Gastroesophageal sphincter (tissue), 2 donors: ENCODE measurements around the gene EEFSEC.

ENCODE experiments used
- EP300 ChIP-seq: sonication (generic); formaldehyde crosslinking; IDR thresholded peaks from one replicate; pipeline ENCODE4 v1.6.1; 2017; ENCODE audit warnings: antibody characterized with exemption, mild to moderate bottlenecking
- POLR2A ChIP-seq, 2 donors: fragments of 450-650 bp; IDR thresholded peaks; one replicate each; pipeline ENCODE4 v1.6.1; 2017; ENCODE audit warnings: antibody characterized with exemption in 2 of 2, mild to moderate bottlenecking in 2 of 2, moderate library complexity in 1 of 2

- TF ChIP-seq POLR2A (IDR thresholded peaks at IDR 0.05), result no peak
- no peak for TF ChIP-seq EP300
Measured at GRCh38 chr3:128170866-128171516, 17.7 kb downstream of the EEFSEC start.
